Left ventricle myocardium inferior (tissue), 1 donor: ENCODE measurements around the gene RPP40. TPM values are rescaled to one million over a fixed set of nuclear protein-coding genes. Genes with fewer than 3 reads are reported as not detected.

Experiments
- DNase-seq: peaks from one replicate; pipeline ENCODE4 v3.0.0-alpha.2; 2020
- H3K27ac ChIP-seq: fragments of 200-600 bp; replicated peaks from 2 replicates; pipeline ENCODE4 v1.8.0; 2021
- H3K27me3 ChIP-seq: fragments of 200-600 bp; 2 replicates; pipeline ENCODE4 v1.8.0; 2021; ENCODE audit warnings: low read depth
- H3K36me3 ChIP-seq: fragments of 200-600 bp; 2 replicates; pipeline ENCODE4 v1.8.0; 2021
- H3K4me1 ChIP-seq: fragments of 200-600 bp; 2 replicates; pipeline ENCODE4 v1.8.0; 2021
- H3K4me3 ChIP-seq: fragments of 200-600 bp; 2 replicates; pipeline ENCODE4 v1.8.0; 2021; ENCODE audit warnings: mild to moderate bottlenecking, moderate library complexity
- H3K9me3 ChIP-seq: fragments of 200-600 bp; replicated peaks from 2 replicates; pipeline ENCODE4 v1.8.0; 2021
- CTCF ChIP-seq: fragments of 200-600 bp; IDR thresholded peaks from 2 replicates; pipeline ENCODE4 v1.8.0; 2021; ENCODE audit warnings: antibody characterized with exemption, mild to moderate bottlenecking, borderline replicate concordance
- intact Hi-C: fragments of 100-400 bp; cut with micrococcal nuclease; formaldehyde crosslinking; loops from one replicate; pipeline ENCODE4 v1.11.0; 2022
- total RNA-seq: library from RNA; stranded (reverse); fragmentation: NEBNext Ultra II Directional; extraction: Animal tissue kit (Norgen Biotek cat#: 25700); gene quantifications from one replicate; pipeline ENCODE4 v1.2.1, GENCODE V29; 2021
- donor health status: DM: no; HTN: yes; CAD: no; lungs with severe emphysema.

The RPP40 gene
- total RNA-seq, 1 donor from 2014 or later, result 2.7 TPM

DNA sequence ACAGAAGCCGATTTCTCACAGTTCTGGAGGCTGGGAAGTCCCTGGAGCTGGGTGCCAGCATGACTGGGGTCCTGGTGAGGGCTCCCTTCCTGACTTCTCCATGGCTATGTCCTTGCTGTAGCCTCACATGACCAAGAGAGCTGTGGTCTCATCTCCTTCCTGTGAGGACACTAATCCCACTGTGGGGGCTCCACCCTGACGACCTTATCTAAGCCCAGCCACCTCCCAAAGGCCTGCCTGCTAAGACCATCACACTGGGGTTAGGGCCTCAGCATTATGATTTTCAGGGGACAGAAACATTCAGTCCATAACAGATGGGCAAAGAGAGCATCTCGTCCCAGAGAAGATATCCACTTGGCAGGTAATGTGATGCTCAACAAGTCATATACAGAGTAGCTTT is 16.8 kb downstream of the RPP40 start:
- no peak for TF ChIP-seq CTCF
- intact Hi-C loops, result no loop called here
- no peak for DNase-seq
- Histone ChIP-seq H3K4me3 (no peak overlapping the region), H3K4me1 (no peaks in the 10 kb centered on the region), H3K9me3 (peaks cover 6% of the 10 kb centered on the region), H3K27ac (no peak overlapping the region), H3K36me3 (no peaks in the 10 kb centered on the region), H3K27me3 (no peaks in the 10 kb centered on the region)

GRCh38 chr6:4983322-4983721 is 20.5 kb downstream of the RPP40 start:
- Histone ChIP-seq H3K27me3 (no peaks in the 10 kb centered on the region), H3K4me1 (no peaks in the 10 kb centered on the region), H3K4me3 (no peak overlapping the region), H3K27ac (no peak overlapping the region), H3K36me3 (no peaks in the 10 kb centered on the region), H3K9me3 (peaks cover 20% of the 10 kb centered on the region)
- TF ChIP-seq CTCF, result no peak
- no peak for DNase-seq
- intact Hi-C loops, result no loop called here

GRCh38 chr6:4981761-4982160 is 22.1 kb downstream of the RPP40 start:
- DNase-seq, result no peak
- H3K4me3 ChIP-seq, result no peak overlapping the region
- no peaks in the 10 kb centered on the region for H3K27me3 ChIP-seq
- no peak for TF ChIP-seq CTCF
- H3K9me3 ChIP-seq, result peaks cover 15% of the 10 kb centered on the region
- intact Hi-C loops, result no loop called here
- no peaks in the 10 kb centered on the region for H3K36me3 ChIP-seq
- H3K27ac ChIP-seq, result no peak overlapping the region
- H3K4me1 ChIP-seq, result no peaks in the 10 kb centered on the region

DNA sequence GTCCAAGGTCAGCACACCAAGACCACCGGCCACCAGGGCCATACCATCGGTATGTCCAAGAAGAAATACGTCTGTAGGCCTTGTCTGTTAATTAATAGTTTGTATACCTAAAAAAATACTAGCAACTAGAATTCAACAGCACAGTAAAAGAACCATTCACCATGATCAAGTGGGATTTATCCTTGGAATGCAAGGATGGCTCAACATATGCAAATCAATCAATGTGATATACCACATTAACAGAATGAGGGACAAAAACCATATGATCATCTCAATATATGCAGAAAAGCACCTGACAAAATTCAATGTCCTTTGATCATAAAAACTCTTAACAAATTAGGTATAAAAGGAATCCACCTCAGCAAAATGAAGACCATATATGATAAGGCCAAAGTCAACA is 24.4 kb downstream of the RPP40 start:
- no peak overlapping the region for H3K27ac ChIP-seq
- H3K36me3 ChIP-seq, result no peaks in the 10 kb centered on the region
- DNase-seq, result no peak
- no peaks in the 10 kb centered on the region for H3K27me3 ChIP-seq
- intact Hi-C loops, result no loop called here
- H3K4me1 ChIP-seq, result peaks cover 3% of the 10 kb centered on the region
- peaks cover 15% of the 10 kb centered on the region for H3K9me3 ChIP-seq
- TF ChIP-seq CTCF, result no peak
- H3K4me3 ChIP-seq, result no peak overlapping the region

- H3K4me3 ChIP-seq, result no peak overlapping the region
- peaks cover 15% of the 10 kb centered on the region for H3K9me3 ChIP-seq
- TF ChIP-seq CTCF, result no peak
- H3K4me1 ChIP-seq, result peaks cover 6% of the 10 kb centered on the region
- H3K36me3 ChIP-seq, result no peaks in the 10 kb centered on the region
- DNase-seq, result no peak
- no peak overlapping the region for H3K27ac ChIP-seq
- no peaks in the 10 kb centered on the region for H3K27me3 ChIP-seq
- intact Hi-C loops, result no loop called here
Measured at GRCh38 chr6:4977468-4977867, 26.4 kb downstream of the RPP40 start.

DNA sequence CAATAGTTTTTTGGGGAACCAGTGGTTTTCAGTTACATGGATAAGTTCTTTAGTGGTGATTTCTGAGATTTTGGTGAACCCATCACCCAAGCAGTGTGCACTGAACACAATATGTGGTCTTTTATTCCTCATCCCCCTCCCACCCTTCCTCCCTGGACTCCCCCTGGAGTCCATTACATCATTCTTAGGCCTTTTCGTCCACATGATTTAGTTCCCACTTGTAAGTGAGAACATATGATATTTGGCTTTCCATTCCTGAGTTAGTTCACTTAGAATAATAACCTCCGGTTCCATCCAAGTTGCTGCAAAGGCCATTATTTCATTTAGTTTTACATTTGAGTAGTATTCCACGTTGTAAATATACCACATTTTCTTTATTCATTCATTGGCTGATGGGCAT is 28.3 kb downstream of the RPP40 start:
- Histone ChIP-seq H3K27ac (no peak overlapping the region), H3K4me3 (no peak overlapping the region), H3K4me1 (peaks cover 6% of the 10 kb centered on the region), H3K27me3 (no peaks in the 10 kb centered on the region), H3K9me3 (peaks cover 15% of the 10 kb centered on the region), H3K36me3 (no peaks in the 10 kb centered on the region)
- intact Hi-C loops, result no loop called here
- no peak for DNase-seq
- no peak for TF ChIP-seq CTCF
